Colonic mucosa (tissue), 4 donors: ENCODE measurements around the gene FAM136A. TPM values are rescaled to one million over a fixed set of nuclear protein-coding genes. Genes with fewer than 3 reads are reported as not detected.

Experiments used
- DNase-seq: peaks from one replicate; pipeline ENCODE4 v3.0.0-alpha.2; 2020
- H3K27ac ChIP-seq: fragments of 200-600 bp; one replicate; pipeline ENCODE4 v1.8.0; 2021
- H3K27me3 ChIP-seq: fragments of 200-600 bp; one replicate; pipeline ENCODE4 v1.8.0; 2021
- H3K36me3 ChIP-seq: fragments of 200-600 bp; one replicate; pipeline ENCODE4 v1.8.0; 2021
- H3K4me1 ChIP-seq: fragments of 200-600 bp; one replicate; pipeline ENCODE4 v1.8.0; 2021; ENCODE audit warnings: mild to moderate bottlenecking
- H3K4me3 ChIP-seq: fragments of 200-600 bp; one replicate; pipeline ENCODE4 v1.8.0; 2021
- H3K9ac ChIP-seq, 2 donors: one replicate each; pipeline ENCODE4 v1.7.0; 2013; ENCODE audit warnings: control low read depth in 2 of 2, low read depth in 2 of 2, low read length in 2 of 2
- H3K9me3 ChIP-seq: fragments of 200-600 bp; one replicate; pipeline ENCODE4 v1.8.0; 2021
- CTCF ChIP-seq: fragments of 200-600 bp; IDR thresholded peaks from one replicate; pipeline ENCODE4 v1.8.0; 2022; ENCODE audit warnings: antibody characterized with exemption, mild to moderate bottlenecking
- intact Hi-C: fragments of 100-400 bp; cut with DNase I; formaldehyde crosslinking; loops from one replicate; pipeline ENCODE4 v1.14.1; 2022
- total RNA-seq, 2 donors: library from RNA; stranded (reverse); fragmentation: NEBNext Ultra II Directional in 1 of 2; extraction: Animal tissue kit (Norgen Biotek cat#: 25700) in 1 of 2; gene quantifications; one replicate each; pipeline ENCODE4 v1.2.1, GENCODE V29; 2021
- donor health status: healthy.
- donor health status: DM: no; HTN: no; CAD: no.
- donor health status: DM: no; HTN: no; CAD: no.

FAM136A gene
- total RNA-seq, 2 donors from 2014 or later = 44.0 to 48.4 TPM

DNA sequence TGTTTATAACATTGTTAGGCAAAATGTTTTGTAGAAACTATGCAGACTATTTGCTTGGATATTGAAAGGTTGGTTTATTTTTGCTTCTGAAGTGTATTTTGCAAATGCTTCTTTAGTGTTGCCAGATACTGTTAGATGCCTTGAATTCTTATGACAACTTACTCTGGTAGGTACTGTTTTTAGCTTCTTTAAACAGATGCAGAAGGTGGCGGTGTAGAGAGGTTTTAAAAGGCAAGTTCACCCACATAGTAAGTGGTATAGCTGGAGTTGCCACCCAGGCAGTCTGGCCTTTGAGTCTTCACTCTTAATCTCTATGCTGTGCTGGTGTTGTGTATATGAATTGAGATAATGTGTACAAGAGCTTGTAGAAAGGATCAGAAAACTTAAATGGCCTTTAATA lies 40.4 kb downstream of the FAM136A start:
- no peak for DNase-seq
- Histone ChIP-seq H3K4me1 (peaks cover 3% of the 10 kb centered on the region), H3K27me3 (no peaks in the 10 kb centered on the region), H3K36me3 (no peaks in the 10 kb centered on the region), H3K27ac (no peak overlapping the region), H3K4me3 (no peak overlapping the region), H3K9ac (no peak overlapping the region), H3K9me3 (no peaks in the 10 kb centered on the region)
- no peak for TF ChIP-seq CTCF
- intact Hi-C loops = no loop called here

DNA sequence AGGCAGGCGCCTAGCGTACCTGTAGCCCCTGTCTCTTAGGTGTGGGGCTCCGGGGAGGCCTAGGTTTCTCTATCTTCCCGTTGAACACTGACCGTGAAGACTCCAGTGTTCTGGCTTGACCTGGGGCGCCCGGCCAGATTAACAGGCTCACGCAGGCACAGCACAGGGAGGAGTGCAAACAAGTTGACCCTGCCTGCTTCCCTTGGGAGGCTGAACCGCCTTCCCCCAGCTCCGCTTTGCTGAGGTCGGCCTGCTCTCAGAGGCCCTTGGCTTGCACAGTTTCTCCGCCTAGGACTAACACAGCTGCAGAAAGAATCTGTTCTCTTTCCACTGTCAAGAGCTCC lies 43.4 kb downstream of the FAM136A start:
- peaks cover 3% of the 10 kb centered on the region for H3K4me1 ChIP-seq
- H3K4me3 ChIP-seq = peak overlapping the region; percentile 90
- H3K36me3 ChIP-seq = no peaks in the 10 kb centered on the region
- no peak for TF ChIP-seq CTCF
- no peaks in the 10 kb centered on the region for H3K27me3 ChIP-seq
- intact Hi-C loops = no loop called here
- no peaks in the 10 kb centered on the region for H3K9me3 ChIP-seq
- DNase-seq = peak; percentile 70
- peak overlapping the region; percentile 77 to 87 for H3K9ac ChIP-seq
- peak overlapping the region; percentile 88 for H3K27ac ChIP-seq

GRCh38 chr2:70255637-70256314 lies 46.1 kb downstream of the FAM136A start:
- no peak for DNase-seq
- TF ChIP-seq CTCF = no peak
- Histone ChIP-seq H3K9me3 (no peaks in the 10 kb centered on the region), H3K36me3 (no peaks in the 10 kb centered on the region), H3K27me3 (no peaks in the 10 kb centered on the region), H3K27ac (no peak overlapping the region), H3K4me1 (peaks cover 3% of the 10 kb centered on the region), H3K9ac (no peak overlapping the region), H3K4me3 (no peak overlapping the region)
- intact Hi-C loops = no loop called here

GRCh38 chr2:70250434-70250833 lies 51.4 kb downstream of the FAM136A start:
- TF ChIP-seq CTCF = no peak
- Histone ChIP-seq H3K9me3 (no peaks in the 10 kb centered on the region), H3K4me3 (no peak overlapping the region), H3K9ac (no peak overlapping the region), H3K4me1 (no peaks in the 10 kb centered on the region), H3K36me3 (no peaks in the 10 kb centered on the region), H3K27me3 (no peaks in the 10 kb centered on the region), H3K27ac (no peak overlapping the region)
- no peak for DNase-seq
- intact Hi-C loops = no loop called here

DNA sequence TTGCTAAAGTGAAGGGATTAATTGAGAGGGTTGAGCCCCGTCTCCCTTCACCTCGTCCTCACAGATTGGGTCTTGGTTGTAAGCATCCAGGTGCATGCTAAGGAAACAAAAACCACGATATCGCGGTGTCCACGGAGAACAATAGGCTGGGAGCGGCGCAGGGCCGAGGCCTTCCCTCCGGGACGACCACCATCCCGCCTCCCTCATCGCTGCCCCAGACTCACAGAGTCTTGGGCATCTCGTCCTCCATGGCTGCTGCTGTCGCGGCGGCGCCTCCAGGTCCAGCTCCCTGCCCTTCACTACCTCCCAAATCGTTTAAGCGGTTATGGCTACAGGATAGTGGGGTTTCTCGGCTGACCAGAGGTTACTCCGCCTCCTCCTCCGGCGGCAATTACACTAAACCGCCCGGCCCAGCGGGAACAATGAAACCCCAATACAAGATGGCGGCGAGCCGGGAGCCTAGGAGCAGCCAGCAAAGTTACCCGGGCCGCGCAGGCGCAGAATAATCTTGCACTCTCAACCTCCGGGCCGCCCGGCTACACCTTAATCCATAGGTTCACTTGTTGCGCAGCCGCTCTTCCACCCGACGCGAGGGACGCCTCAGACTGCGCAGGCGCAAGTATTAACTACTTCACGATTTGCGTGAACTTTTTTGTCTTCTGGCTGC lies 53.6 kb downstream of the FAM136A start, which contains the start of gene TIA1:
TSS of gene TIA1 (minus strand) at position 448 of the 667 bp plus-strand sequence. CDS start at position 250, 198 bp downstream.
- intact Hi-C loops = no loop called here
- no peak for TF ChIP-seq CTCF
- Histone ChIP-seq H3K4me1 (no peaks in the 10 kb centered on the region), H3K9ac (peak within 1 kb of the TSS; percentile 92 to 100), H3K36me3 (no peaks in the 10 kb centered on the region), H3K4me3 (peak within 1 kb of the TSS; percentile 77), H3K27me3 (no peaks in the 10 kb centered on the region), H3K9me3 (no peaks in the 10 kb centered on the region), H3K27ac (peak within 1 kb of the TSS; percentile 98)
- peak; percentile 99 for DNase-seq
